ENCODE results near the gene IPCEF1. TPM values are rescaled to one million over a fixed set of nuclear protein-coding genes. Genes with fewer than 3 reads are reported as not detected.

Gene IPCEF1
- total RNA-seq, 1 experiment from 2014 or later = 0.57 TPM

GRCh38 chr6:154297721-154298120, 58.9 kb downstream of the IPCEF1 start:
- Histone ChIP-seq H3K27me3 (ENCODE audit: insufficient read depth, low read depth) (no peaks in the 10 kb centered on the region), H3K9me3 (ENCODE audit: insufficient read depth, low read depth) (no peaks in the 10 kb centered on the region), H3K79me2 (ENCODE audit: low read depth) (no peaks in the 10 kb centered on the region), H3K4me2 (peak overlapping the region; percentile 40; the same call in 1 of the 2 replicates), H4K20me1 (ENCODE audit: insufficient read depth) (no peaks in the 10 kb centered on the region), H3K4me1 (replicated peaks; ENCODE audit: insufficient read depth) (peaks cover 33% of the 10 kb centered on the region), H3F3A (ENCODE audit: insufficient read depth, low read depth) (peaks cover 19% of the 10 kb centered on the region), H2AFZ (no peak overlapping the region), H3K9me2 (ENCODE audit: insufficient read depth) (no peaks in the 10 kb centered on the region), H3K27ac (peak overlapping the region; percentile 69), H3K36me3 (ENCODE audit: low read depth) (no peaks in the 10 kb centered on the region), H3K4me3 (no peak overlapping the region)
- POLR2A ChIA-PET (ENCODE audit: unreplicated experiment) = interaction anchor here (0.7 kb wide), 1 partner anchor 18 kb away, joined by 10 read pairs; no protein-coding TSS in a partner anchor
- TF ChIP-seq EZH2 (IDR thresholded peaks at IDR 0.05; ENCODE audit: low read depth) (no peak), CTCF (conservative IDR thresholded peaks at IDR 0.05) (no peak)
- no TSS peak for BruUV-seq (replicated peaks)
- CTCF ChIA-PET = no interaction called here
- intact Hi-C loops (cut with micrococcal nuclease; ENCODE audit: unreplicated experiment) = no loop called here
- DNase-seq = no peak

- no peak overlapping the region for H3K4me2 ChIP-seq
- no peak overlapping the region for H3K4me3 ChIP-seq
- no peaks in the 10 kb centered on the region for H3K9me3 ChIP-seq (ENCODE audit: insufficient read depth, low read depth)
- peaks cover 38% of the 10 kb centered on the region for H3K4me1 ChIP-seq (replicated peaks; ENCODE audit: insufficient read depth)
- intact Hi-C loops (cut with micrococcal nuclease; ENCODE audit: unreplicated experiment) = no loop called here
- CTCF ChIA-PET = interaction anchor here (0.6 kb wide), 1 partner anchor 508 kb away, joined by 3 read pairs; no protein-coding TSS in a partner anchor
- no peak for TF ChIP-seq CTCF (conservative IDR thresholded peaks at IDR 0.05)
- TF ChIP-seq EZH2 (IDR thresholded peaks at IDR 0.05; ENCODE audit: low read depth) = no peak
- no TSS peak for BruUV-seq (replicated peaks)
- POLR2A ChIA-PET (ENCODE audit: unreplicated experiment) = interaction anchor here (0.7 kb wide), 1 partner anchor 18 kb away, joined by 10 read pairs; no protein-coding TSS in a partner anchor
- H3K27ac ChIP-seq = no peak overlapping the region
- peaks cover 24% of the 10 kb centered on the region for H3F3A ChIP-seq (ENCODE audit: insufficient read depth, low read depth)
- H3K9me2 ChIP-seq (ENCODE audit: insufficient read depth) = no peaks in the 10 kb centered on the region
- no peaks in the 10 kb centered on the region for H3K36me3 ChIP-seq (ENCODE audit: low read depth)
- H3K79me2 ChIP-seq (ENCODE audit: low read depth) = no peaks in the 10 kb centered on the region
- H4K20me1 ChIP-seq (ENCODE audit: insufficient read depth) = no peaks in the 10 kb centered on the region
- no peak for DNase-seq
- no peaks in the 10 kb centered on the region for H3K27me3 ChIP-seq (ENCODE audit: insufficient read depth, low read depth)
- H2AFZ ChIP-seq = no peak overlapping the region
Observed at GRCh38 chr6:154297210-154297609, 59.4 kb downstream of the IPCEF1 start.

DNA sequence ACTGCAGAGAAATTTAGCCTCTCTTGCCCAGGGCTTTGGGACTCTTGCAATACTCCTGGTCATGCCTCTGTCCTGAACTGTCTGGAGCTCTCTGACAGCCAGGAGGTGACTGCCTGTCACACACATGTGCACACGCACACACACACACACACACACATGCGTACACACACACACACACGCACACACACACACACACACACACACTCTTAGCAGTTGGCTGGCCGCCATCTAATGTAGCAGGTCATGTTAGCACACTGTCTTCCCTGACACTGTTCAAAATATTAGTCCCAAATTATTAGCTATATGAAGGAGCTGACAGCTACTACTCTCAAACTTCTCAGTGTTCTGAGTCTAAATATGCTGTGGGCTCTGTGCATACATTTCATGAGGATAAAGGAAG, 60.9 kb downstream of the IPCEF1 start:
- Histone ChIP-seq H3F3A (ENCODE audit: insufficient read depth, low read depth) (peaks cover 29% of the 10 kb centered on the region), H3K9me2 (ENCODE audit: insufficient read depth) (no peaks in the 10 kb centered on the region), H4K20me1 (ENCODE audit: insufficient read depth) (no peaks in the 10 kb centered on the region), H2AFZ (no peak overlapping the region), H3K9me3 (ENCODE audit: insufficient read depth, low read depth) (0 out of 2 replicates have a peak, but pooled peaks cover under 1% of the 10 kb centered on the region), H3K27ac (no peak overlapping the region), H3K36me3 (ENCODE audit: low read depth) (no peaks in the 10 kb centered on the region), H3K4me3 (no peak overlapping the region), H3K27me3 (ENCODE audit: insufficient read depth, low read depth) (no peaks in the 10 kb centered on the region), H3K4me1 (replicated peaks; ENCODE audit: insufficient read depth) (peaks cover 47% of the 10 kb centered on the region), H3K4me2 (no peak overlapping the region), H3K79me2 (ENCODE audit: low read depth) (no peaks in the 10 kb centered on the region)
- ChIA-PET CTCF (interaction anchor here (0.7 kb wide), 1 partner anchor 129 kb away, joined by 3 read pairs; no protein-coding TSS in a partner anchor), POLR2A (ENCODE audit: unreplicated experiment) (interaction anchor here (0.6 kb wide), 1 partner anchor 92 kb away, joined by 11 read pairs; no protein-coding TSS in a partner anchor)
- no peak for DNase-seq
- intact Hi-C loops (cut with micrococcal nuclease; ENCODE audit: unreplicated experiment) = no loop called here
- TF ChIP-seq CTCF (conservative IDR thresholded peaks at IDR 0.05) = no peak
- no peak for TF ChIP-seq EZH2 (IDR thresholded peaks at IDR 0.05; ENCODE audit: low read depth)
- no TSS peak for BruUV-seq (replicated peaks)
